Medulla oblongata (tissue), 1 donor: ENCODE results near the gene HIPK2.

Experiments used
- DNase-seq: peaks from one replicate; pipeline ENCODE4 v3.0.0-alpha.2; 2015; ENCODE audit errors: extremely low spot score

HIPK2 gene

GRCh38 chr7:139538881-139539635 lies 238.7 kb downstream of the HIPK2 start:
- no peak for DNase-seq

DNA sequence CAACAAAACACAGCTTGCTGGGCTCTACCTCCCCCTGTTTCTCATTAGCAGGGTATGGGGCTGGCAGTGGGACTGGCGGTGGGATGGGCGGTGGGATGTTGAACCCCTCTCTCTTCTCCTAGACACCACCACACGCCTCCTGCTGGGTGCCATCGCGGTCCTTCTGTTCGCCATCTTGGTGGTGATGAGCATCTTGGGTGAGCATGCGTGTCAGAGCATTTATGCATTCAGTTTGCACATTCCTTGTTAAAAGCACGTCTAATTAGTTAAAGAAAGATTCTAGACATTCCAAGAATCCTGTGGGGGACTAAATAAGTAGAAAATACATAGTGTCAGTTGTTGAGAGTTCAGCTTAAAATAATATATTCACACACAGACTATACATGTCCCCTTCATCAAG lies 241.6 kb downstream of the HIPK2 start:
- no peak for DNase-seq

DNA sequence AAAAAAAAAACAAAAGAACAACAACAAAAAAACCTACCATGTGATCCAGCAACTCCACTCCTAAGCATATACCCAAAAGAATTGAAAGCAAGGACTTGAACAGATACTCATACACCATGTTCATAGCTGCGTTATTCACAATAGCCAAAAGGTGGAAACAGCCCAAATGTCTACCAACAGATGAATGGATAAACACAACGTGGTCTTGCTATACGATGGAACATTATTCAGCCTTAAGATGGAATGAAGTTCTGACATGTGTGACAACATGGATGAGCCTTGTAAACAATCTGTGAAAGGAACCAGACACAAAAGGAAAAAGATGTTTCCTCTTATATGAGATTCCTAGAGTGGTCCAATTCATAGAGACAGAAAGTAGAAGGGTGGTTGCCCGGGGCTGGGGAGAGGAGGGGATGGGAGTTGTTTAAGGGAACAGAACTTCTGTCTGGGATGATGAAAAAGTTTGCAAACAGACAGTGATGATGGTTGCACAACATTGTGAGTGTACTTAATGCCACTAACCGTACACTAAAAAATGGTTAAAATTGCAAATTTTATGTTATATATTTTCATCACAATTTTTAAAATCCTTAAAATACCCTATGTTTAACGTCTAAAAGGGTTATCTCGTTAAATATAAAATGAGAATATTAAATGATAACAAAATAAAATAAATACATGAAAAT lies 242.7 kb downstream of the HIPK2 start:
- DNase-seq: no peak

DNA sequence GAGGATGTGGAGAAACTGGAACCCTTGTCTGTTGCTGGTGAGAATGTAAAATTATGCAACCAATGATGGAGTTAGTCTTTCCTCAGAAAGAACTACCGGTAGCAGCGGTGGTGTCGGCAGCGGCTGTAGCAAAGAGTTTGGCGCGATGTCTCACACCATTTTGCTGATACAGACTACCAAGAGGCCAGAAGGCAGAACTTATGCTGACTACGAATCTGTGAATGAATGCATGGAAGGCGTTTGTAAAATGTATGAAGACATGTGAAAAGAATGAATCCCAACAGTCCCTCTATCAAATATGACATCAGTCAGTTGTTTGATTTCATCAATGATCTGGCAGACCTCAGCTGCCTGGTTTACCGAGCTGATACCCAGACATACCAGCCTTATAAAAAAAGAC lies 243.7 kb downstream of the HIPK2 start:
- no peak for DNase-seq

GRCh38 chr7:139532636-139533155 lies 245.1 kb downstream of the HIPK2 start:
- DNase-seq: no peak

DNA sequence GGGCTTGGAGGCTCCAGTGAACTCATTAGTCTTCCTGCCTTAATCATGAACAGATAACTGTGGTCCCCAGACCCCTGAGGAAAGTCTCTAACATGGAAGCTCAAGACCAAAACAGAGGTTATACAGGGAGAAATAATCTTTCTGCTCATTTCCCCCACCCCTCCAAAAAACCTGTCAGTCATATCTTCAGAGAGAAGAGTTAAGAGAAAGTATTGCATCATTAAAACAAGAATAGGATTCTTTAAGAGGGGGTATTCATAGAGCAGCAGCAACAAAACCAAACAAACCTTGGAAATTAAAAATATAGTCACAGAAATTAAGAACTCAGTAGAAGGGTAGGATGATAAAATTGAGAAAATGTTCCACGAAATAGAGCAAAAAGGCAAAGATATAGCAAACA lies 246.7 kb downstream of the HIPK2 start:
- DNase-seq: no peak

- no peak for DNase-seq
These were observed 250.9 kb downstream of the HIPK2 start for GRCh38 chr7:139526578-139527544.

GRCh38 chr7:139525750-139526149 lies 252.0 kb downstream of the HIPK2 start:
- no peak for DNase-seq

DNA sequence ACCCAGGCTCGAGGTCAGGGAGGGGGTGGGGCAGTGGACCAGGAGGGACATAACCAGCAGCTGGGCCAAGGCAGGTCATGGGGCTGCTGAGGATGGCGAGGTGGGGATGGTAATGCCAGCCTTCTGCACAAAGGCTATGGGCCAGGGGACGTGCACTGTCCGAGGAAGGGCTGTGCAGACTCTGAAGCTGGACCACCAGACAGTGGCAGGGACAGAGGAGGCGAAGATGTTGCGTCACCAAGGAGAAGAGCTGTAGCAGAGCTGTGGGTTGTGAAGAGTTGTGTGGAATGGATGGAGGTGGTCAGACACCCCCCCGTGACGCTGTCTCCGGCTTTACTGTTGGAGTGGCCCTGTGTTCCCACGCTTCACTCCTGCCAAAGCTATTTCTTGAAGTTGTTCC lies 252.6 kb downstream of the HIPK2 start:
- DNase-seq: no peak

DNA sequence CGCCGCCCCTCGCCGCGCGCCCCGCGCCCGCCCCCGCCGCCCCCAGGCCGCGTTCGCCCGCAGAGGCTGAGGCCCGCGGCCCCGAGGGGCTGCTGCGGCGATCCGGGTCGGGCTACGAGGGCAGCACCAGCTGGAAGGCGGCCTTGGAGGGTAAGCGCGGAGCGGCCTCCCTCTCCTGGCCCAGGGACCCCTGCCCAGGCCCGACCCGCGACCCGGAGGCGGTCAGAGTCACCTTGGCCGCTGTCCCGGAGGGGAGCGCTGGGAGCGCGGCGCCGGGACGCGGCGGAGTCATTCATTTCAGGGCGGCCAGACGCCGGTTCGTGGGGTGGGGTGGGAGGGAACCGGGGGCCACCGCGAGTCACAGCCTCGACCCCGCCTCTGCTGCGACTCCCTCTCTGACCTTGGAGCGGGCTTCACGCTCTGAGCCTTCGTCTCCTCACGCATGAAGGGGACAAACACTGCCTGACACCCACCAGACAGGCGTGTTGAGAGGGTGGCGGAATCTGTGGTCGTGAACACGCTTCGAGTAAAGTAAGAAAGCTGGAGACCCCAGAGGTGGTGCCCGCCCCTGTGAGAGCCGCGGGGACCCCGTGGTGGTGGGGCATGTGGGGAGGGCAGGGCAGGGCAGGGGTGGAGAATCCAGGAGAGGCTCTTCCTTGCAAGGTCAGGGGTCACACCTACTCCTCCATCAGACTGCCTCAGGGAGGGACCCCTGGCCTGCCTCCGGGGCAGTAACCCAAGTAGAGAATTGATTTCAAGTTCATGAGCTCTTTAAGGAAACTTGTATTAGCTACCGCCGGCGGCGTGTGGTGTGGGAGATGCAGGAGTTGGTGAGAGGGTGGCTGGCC lies 253.6 kb downstream of the HIPK2 start:
- DNase-seq: no peak

GRCh38 chr7:139523199-139523941 lies 254.4 kb downstream of the HIPK2 start, which contains the start of gene CLEC2L:
Gene CLEC2L, plus strand, starts transcription at chr7:139523685. Its CDS starts 243 bp downstream, at chr7:139523928.
- no peak for DNase-seq

DNA sequence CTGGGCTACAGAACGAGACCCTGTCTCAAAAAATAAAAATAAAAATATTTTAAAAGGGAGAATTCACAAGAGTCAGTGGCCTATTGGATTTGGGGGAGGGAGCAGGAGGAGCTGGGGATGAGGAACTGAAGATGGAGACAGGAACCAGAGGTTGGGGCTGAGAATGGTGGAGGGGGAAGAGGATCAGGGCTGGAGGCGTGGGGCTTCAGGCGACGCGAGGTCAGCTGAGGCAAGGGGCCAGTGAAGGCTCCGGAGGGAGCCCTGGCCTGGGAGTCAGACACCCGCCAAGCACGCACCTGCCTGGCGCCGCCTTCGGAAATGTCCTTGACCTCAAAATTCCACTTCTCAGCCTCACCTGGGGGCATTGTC lies 255.0 kb downstream of the HIPK2 start:
- DNase-seq: no peak

GRCh38 chr7:139521439-139521838 lies 256.4 kb downstream of the HIPK2 start:
- no peak for DNase-seq

- no peak for DNase-seq
These were observed 262.5 kb downstream of the HIPK2 start for GRCh38 chr7:139515266-139515665.
